ENCODE data around the gene HEPACAM.

The HEPACAM gene

GRCh38 chr11:124943254-124943616 is 7.4 kb upstream of the HEPACAM start:
- DNase-seq (ENCODE audit: low read depth) = no peak

- no peak for DNase-seq (ENCODE audit: low read depth)
These were observed 6.8 kb upstream of the HEPACAM start for GRCh38 chr11:124942466-124943253.

- no peak for DNase-seq (ENCODE audit: low read depth)
These were observed 5.9 kb upstream of the HEPACAM start for GRCh38 chr11:124941703-124942102.

- no peak for DNase-seq (ENCODE audit: low read depth)
These were observed 3.1 kb upstream of the HEPACAM start for GRCh38 chr11:124938970-124939369.

GRCh38 chr11:124938206-124938765 is 2.4 kb upstream of the HEPACAM start:
- no peak for DNase-seq (ENCODE audit: low read depth)

GRCh38 chr11:124937336-124937935 is 1.6 kb upstream of the HEPACAM start:
- no peak for DNase-seq (ENCODE audit: low read depth)

- no peak for DNase-seq (ENCODE audit: low read depth)
These were observed 842 bp downstream of the HEPACAM start for GRCh38 chr11:124934862-124935547.

GRCh38 chr11:124930799-124931198 is 5.0 kb downstream of the HEPACAM start:
- no peak for DNase-seq (ENCODE audit: low read depth)

- DNase-seq (ENCODE audit: low read depth) = no peak
These were observed 6.7 kb downstream of the HEPACAM start for GRCh38 chr11:124928942-124929665.

- DNase-seq (ENCODE audit: low read depth) = no peak
These were observed 12.6 kb downstream of the HEPACAM start for GRCh38 chr11:124923296-124923695.

- DNase-seq (ENCODE audit: low read depth) = no peak
These were observed 13.0 kb downstream of the HEPACAM start for GRCh38 chr11:124922831-124923230.

- peak; percentile 71 for DNase-seq (ENCODE audit: low read depth)
These were observed 14.8 kb downstream of the HEPACAM start for GRCh38 chr11:124920870-124921609.

- DNase-seq (ENCODE audit: low read depth) = no peak
These were observed 15.5 kb downstream of the HEPACAM start for GRCh38 chr11:124920356-124920755.

GRCh38 chr11:124919898-124920297 is 15.9 kb downstream of the HEPACAM start:
- no peak for DNase-seq (ENCODE audit: low read depth)

- no peak for DNase-seq (ENCODE audit: low read depth)
These were observed 16.9 kb downstream of the HEPACAM start, which contains the start of gene HEPN1 for GRCh38 chr11:124918950-124919349. TSS of gene HEPN1 (plus strand) at chr11:124919250.

GRCh38 chr11:124917115-124917637 is 18.7 kb downstream of the HEPACAM start:
- DNase-seq (ENCODE audit: low read depth) = no peak

- DNase-seq (ENCODE audit: low read depth) = no peak
These were observed 19.5 kb downstream of the HEPACAM start for GRCh38 chr11:124916370-124916710.

GRCh38 chr11:124915541-124916369 is 20.1 kb downstream of the HEPACAM start:
- no peak for DNase-seq (ENCODE audit: low read depth)

- no peak for DNase-seq (ENCODE audit: low read depth)
These were observed 33.2 kb downstream of the HEPACAM start for GRCh38 chr11:124902616-124903015.

- DNase-seq (ENCODE audit: low read depth) = no peak
These were observed 35.4 kb downstream of the HEPACAM start for GRCh38 chr11:124900464-124900863.

All from activated T-cell treated with anti-CD3 and anti-CD28 coated beads for 24 hours (primary cell).